Glutamatergic neuron (in vitro differentiated cells): ENCODE results near the gene ROR1. TPM values are rescaled to one million over a fixed set of nuclear protein-coding genes. Genes with fewer than 3 reads are reported as not detected.

Experiments used
- DNase-seq: peaks from one replicate; pipeline ENCODE4 v3.0.0; 2022
- H3K27ac Mint-ChIP-seq: one replicate; pipeline ENCODE4 v1.8.0; 2020; ENCODE audit warnings: mild to moderate bottlenecking, mixed read lengths, inconsistent platforms; ENCODE audit not compliant: unreplicated experiment
- H3K27me3 Mint-ChIP-seq: one replicate; pipeline ENCODE4 v1.8.0; 2020; ENCODE audit warnings: mild to moderate bottlenecking, moderate library complexity, mixed read lengths, inconsistent platforms; ENCODE audit not compliant: unreplicated experiment
- H3K36me3 Mint-ChIP-seq: one replicate; pipeline ENCODE4 v1.8.0; 2020; ENCODE audit warnings: mild to moderate bottlenecking, mixed read lengths, inconsistent platforms; ENCODE audit not compliant: unreplicated experiment
- H3K4me1 Mint-ChIP-seq: one replicate; pipeline ENCODE4 v1.8.0; 2020; ENCODE audit warnings: mild to moderate bottlenecking, low read depth, mixed read lengths, inconsistent platforms; ENCODE audit not compliant: unreplicated experiment
- H3K4me3 Mint-ChIP-seq: one replicate; pipeline ENCODE4 v1.8.0; 2020; ENCODE audit warnings: mild to moderate bottlenecking, mixed read lengths, inconsistent platforms; ENCODE audit not compliant: unreplicated experiment
- H3K9me3 Mint-ChIP-seq: one replicate; pipeline ENCODE4 v1.8.0; 2020; ENCODE audit warnings: mild to moderate bottlenecking, moderate library complexity, mixed read lengths, inconsistent platforms; ENCODE audit not compliant: unreplicated experiment
- CTCF ChIP-seq: fragments of 200-600 bp; sonication (generic); IDR thresholded peaks from one replicate; pipeline ENCODE4 v1.5.0; 2021; ENCODE audit not compliant: partially characterized antibody, unreplicated experiment
- total RNA-seq: library from RNA; stranded (reverse); fragmentation: NEBNext Ultra II Directional; extraction: Animal tissue kit (Norgen Biotek cat#: 25700); gene quantifications from one replicate; pipeline ENCODE4 v1.2.1, GENCODE V29; 2021; ENCODE audit not compliant: unreplicated experiment

ROR1 gene
- total RNA-seq, 1 donor from 2014 or later = 11.3 TPM

DNA sequence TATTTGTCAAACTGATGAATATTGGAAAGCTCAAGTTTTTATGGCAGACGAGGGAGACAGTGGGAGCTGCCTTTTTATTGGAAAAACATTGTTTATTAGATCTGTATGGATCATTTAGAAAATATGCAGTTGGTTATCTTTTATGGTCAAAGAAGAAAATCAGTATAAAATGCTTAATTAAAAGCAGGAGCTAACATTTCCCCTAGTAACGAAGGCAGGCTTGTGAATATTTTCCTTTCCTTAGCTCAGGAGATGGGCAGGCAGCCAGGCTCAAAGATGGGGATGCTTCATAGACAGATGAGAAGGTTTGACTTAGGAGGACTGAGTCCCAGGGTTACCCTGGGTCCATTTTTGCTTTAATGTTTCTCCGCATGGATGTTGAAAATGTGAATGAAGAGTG, 26.0 kb downstream of the ROR1 start:
- no peak overlapping the region for H3K4me3 Mint-ChIP-seq

DNA sequence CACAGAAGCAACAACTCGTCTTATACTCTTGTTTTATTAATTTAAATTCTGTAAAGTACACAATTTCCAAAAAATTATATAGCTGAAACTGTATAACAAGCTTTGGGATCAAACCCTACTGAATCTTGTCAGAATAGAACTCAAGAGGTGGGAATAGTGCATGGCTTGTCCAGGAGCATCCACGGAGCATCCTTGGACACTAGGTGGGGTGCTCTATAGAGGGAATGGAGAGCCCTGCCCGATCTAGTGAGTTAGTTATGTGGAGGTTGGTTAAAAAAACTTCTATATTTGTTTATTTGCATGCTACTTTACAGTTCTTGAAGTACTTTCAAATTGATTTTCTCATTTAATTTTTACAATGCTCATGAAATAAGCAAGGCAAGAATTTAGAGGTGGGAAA, 28.3 kb downstream of the ROR1 start:
- Mint-ChIP-seq H3K9me3 (no peaks in the 10 kb centered on the region), H3K36me3 (no peaks in the 10 kb centered on the region), H3K27me3 (no peaks in the 10 kb centered on the region), H3K4me3 (no peak overlapping the region), H3K4me1 (peaks cover 34% of the 10 kb centered on the region), H3K27ac (no peak overlapping the region)
- DNase-seq = no peak
- no peak for TF ChIP-seq CTCF

More for the DNA sequence above, 26.0 kb downstream of the ROR1 start:
- Mint-ChIP-seq H3K27me3 (no peaks in the 10 kb centered on the region), H3K36me3 (no peaks in the 10 kb centered on the region), H3K27ac (no peak overlapping the region), H3K9me3 (no peaks in the 10 kb centered on the region), H3K4me1 (peaks cover 30% of the 10 kb centered on the region)
- no peak for DNase-seq
- no peak for TF ChIP-seq CTCF

GRCh38 chr1:63804829-63805484, 31.1 kb downstream of the ROR1 start:
- Mint-ChIP-seq H3K4me1 (peaks cover 50% of the 10 kb centered on the region), H3K9me3 (no peaks in the 10 kb centered on the region), H3K27ac (peak overlapping the region; percentile 40), H3K36me3 (no peaks in the 10 kb centered on the region), H3K27me3 (no peaks in the 10 kb centered on the region), H3K4me3 (peak overlapping the region; percentile 23)
- TF ChIP-seq CTCF = no peak
- DNase-seq = no peak

GRCh38 chr1:63807046-63807445, 33.2 kb downstream of the ROR1 start:
- Mint-ChIP-seq H3K36me3 (no peaks in the 10 kb centered on the region), H3K27me3 (no peaks in the 10 kb centered on the region), H3K27ac (peak overlapping the region; percentile 88), H3K4me1 (peaks cover 55% of the 10 kb centered on the region), H3K9me3 (no peaks in the 10 kb centered on the region), H3K4me3 (peak overlapping the region; percentile 56)
- no peak for DNase-seq
- TF ChIP-seq CTCF = no peak

DNA sequence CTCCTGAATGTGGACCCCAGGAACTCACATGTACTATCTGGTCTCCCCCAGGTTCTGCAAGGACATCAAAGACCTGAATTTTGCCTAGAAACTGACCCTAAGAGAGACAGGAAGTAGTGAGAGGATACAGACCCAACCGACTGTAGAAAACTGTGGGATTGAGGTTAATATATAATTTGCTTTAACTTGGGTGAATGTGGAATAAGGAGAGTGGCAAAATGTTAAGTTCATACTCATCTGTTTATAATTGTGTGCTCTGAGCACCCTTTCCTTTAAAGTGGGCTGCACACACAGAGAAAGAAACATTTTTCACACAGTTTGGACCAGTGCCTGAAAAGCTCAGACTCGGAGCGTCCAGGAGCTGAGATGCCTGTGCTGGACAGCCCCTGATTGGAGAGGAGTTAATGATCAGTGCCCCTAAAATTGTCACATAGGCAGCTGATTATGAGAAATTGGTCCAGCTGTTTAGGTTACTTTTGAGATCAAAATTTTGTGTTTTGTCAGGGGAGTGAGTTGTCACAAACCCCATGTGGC, 37.2 kb downstream of the ROR1 start:
- peaks cover 4% of the 10 kb centered on the region for H3K9me3 Mint-ChIP-seq
- no peak overlapping the region for H3K27ac Mint-ChIP-seq
- H3K4me1 Mint-ChIP-seq = peaks cover 38% of the 10 kb centered on the region
- H3K4me3 Mint-ChIP-seq = no peak overlapping the region
- no peak for TF ChIP-seq CTCF
- no peaks in the 10 kb centered on the region for H3K27me3 Mint-ChIP-seq
- no peak for DNase-seq
- peaks cover 10% of the 10 kb centered on the region for H3K36me3 Mint-ChIP-seq
